GM12878 (cell line): ENCODE data around the gene CCDC24. TPM values are rescaled to one million over a fixed set of nuclear protein-coding genes. Genes with fewer than 3 reads are reported as not detected.

Source experiments
- ATAC-seq: fragments of 200-7000 bp; cut with Tn5 transposase; 3 replicates; pipeline ENCODE4 v1.9.1; 2020; ENCODE audit warnings: mild to moderate bottlenecking, moderate library complexity
- BruUV-seq: library from RNA; stranded (reverse); fragments of 400-500 nt; replicated peaks from 2 replicates; lab custom pipeline; 2021; lab: Mats Ljungman, UMichigan
- CTCF ChIA-PET: fragments of 300-600 bp; sonication (Branson Sonifier 250); formaldehyde crosslinking; extraction: SDS; loops from one replicate; lab custom pipeline; 2021; ENCODE audit warnings: inconsistent platforms; lab: Yijun Ruan, JAX
- POLR2A ChIA-PET: fragments of 350-600 bp; formaldehyde crosslinking; extraction: SDS; loops from one replicate; lab custom pipeline; 2021; ENCODE audit warnings: inconsistent platforms; lab: Charles Lee
- RAD21 ChIA-PET: fragments of 300-600 bp; sonication (Branson Sonifier 250); formaldehyde crosslinking; loops from one replicate; lab custom pipeline; 2023; ENCODE audit warnings: antibody characterized with exemption; ENCODE audit not compliant: unreplicated experiment; lab: Charles Lee
- SMC1A ChIA-PET: fragments of 300-600 bp; sonication (Branson Sonifier 250); formaldehyde crosslinking; loops from one replicate; lab custom pipeline; 2023; ENCODE audit not compliant: unreplicated experiment, uncharacterized antibody; lab: Charles Lee
- DNase-seq: peaks from one replicate; pipeline ENCODE4 v3.0.0-alpha.2; 2011; ENCODE audit warnings: low read depth, low spot score
- FAIRE-seq: peaks from 3 replicates; lab custom pipeline; 2011; peaks lifted over from hg19 to GRCh38; lab: Jason Lieb, UNC
- H2AFZ ChIP-seq: 2 replicates; pipeline ENCODE4 v1.6.0; 2011; ENCODE audit warnings: low read depth, low read length, control low read depth; ENCODE audit not compliant: control insufficient read depth
- H3K27ac ChIP-seq: 2 replicates; pipeline ENCODE4 v1.5.1; 2011; ENCODE audit warnings: control low read depth; ENCODE audit not compliant: control insufficient read depth, insufficient read depth
- H3K27me3 ChIP-seq, 2 experiments: replicated peaks in 1 of 2; 2 replicates each; pipeline versions ENCODE4 v1.6.0 to v1.6.1; 2011; ENCODE audit warnings: low read length in 1 of 2; ENCODE audit not compliant: control insufficient read depth in 2 of 2, insufficient read depth in 2 of 2
- H3K36me3 ChIP-seq, 2 experiments: 2 replicates each; pipeline ENCODE4 v1.5.1; 2011; ENCODE audit warnings: low read length in 1 of 2; ENCODE audit not compliant: control insufficient read depth in 2 of 2, insufficient read depth in 2 of 2
- H3K4me1 ChIP-seq: 2 replicates; pipeline ENCODE4 v1.6.1; 2011; ENCODE audit warnings: mild to moderate bottlenecking, low read length, moderate library complexity, mixed read lengths; ENCODE audit not compliant: control insufficient read depth, insufficient read depth
- H3K4me2 ChIP-seq: 2 replicates; pipeline ENCODE4 v1.6.0; 2011; ENCODE audit warnings: control low read depth; ENCODE audit not compliant: control insufficient read depth, insufficient read depth
- H3K4me3 ChIP-seq: fragments of 200-600 bp; sonication (generic); 2 replicates; pipeline ENCODE4 v1.5.1; 2016
- H3K79me2 ChIP-seq: 2 replicates; pipeline ENCODE4 v1.6.0; 2011; ENCODE audit warnings: low read length; ENCODE audit not compliant: control insufficient read depth, insufficient read depth
- H3K9ac ChIP-seq: 2 replicates; pipeline ENCODE4 v1.8.0; 2011; ENCODE audit warnings: low read length, control low read depth, mixed read lengths; ENCODE audit not compliant: control insufficient read depth, insufficient read depth
- H3K9me3 ChIP-seq: replicated peaks from 3 replicates; pipeline ENCODE4 v1.5.1; 2011; ENCODE audit warnings: mild to moderate bottlenecking, low read length; ENCODE audit not compliant: control insufficient read depth, insufficient read depth
- H4K20me1 ChIP-seq: 2 replicates; pipeline ENCODE4 v1.6.0; 2011; ENCODE audit not compliant: control insufficient read depth, insufficient read depth
- CREM ChIP-seq: IDR thresholded peaks from 2 replicates; pipeline ENCODE4 v1.6.1; 2014; ENCODE audit warnings: antibody characterized with exemption, low read depth
- EP300 ChIP-seq, 2 experiments: fragments of 150-350 bp in 1 of 2; IDR thresholded peaks; 2 replicates each; pipeline ENCODE4 v1.6.1; 2011 to 2012; ENCODE audit warnings: low read depth in 2 of 2, low read length in 2 of 2, borderline replicate concordance in 1 of 2, improper control_type of control experiment in 1 of 2, inconsistent platforms in 1 of 2; ENCODE audit not compliant: control insufficient read depth in 1 of 2
- HDGF ChIP-seq: fragments of 450-650 bp; IDR thresholded peaks from 2 replicates; pipeline ENCODE4 v1.6.1; 2016; ENCODE audit warnings: antibody characterized with exemption
- NBN ChIP-seq: fragments of 450-650 bp; IDR thresholded peaks from 2 replicates; pipeline ENCODE4 v1.6.1; 2016
- NFYA ChIP-seq: IDR thresholded peaks from 2 replicates; pipeline ENCODE4 v1.6.1; 2011; ENCODE audit warnings: low read depth, mild to moderate bottlenecking, low read length, improper control_type of control experiment, borderline replicate concordance
- NR2F1 ChIP-seq: fragments of 450-650 bp; conservative IDR thresholded peaks from 2 replicates; pipeline ENCODE4 v1.6.1; 2017; ENCODE audit warnings: mild to moderate bottlenecking
- PAX8 ChIP-seq: fragments of 450-650 bp; IDR thresholded peaks from 2 replicates; pipeline ENCODE4 v1.6.1; 2017; ENCODE audit warnings: mild to moderate bottlenecking, moderate library complexity
- PML ChIP-seq: IDR thresholded peaks from 2 replicates; pipeline ENCODE4 v1.6.1; 2012; ENCODE audit warnings: low read length, inconsistent platforms
- POLR2AphosphoS2 ChIP-seq: IDR thresholded peaks from 2 replicates; pipeline ENCODE4 v1.6.1; 2011; ENCODE audit warnings: low read depth, mild to moderate bottlenecking, low read length, improper control_type of control experiment, moderate library complexity
- POU2F2 ChIP-seq: IDR thresholded peaks from 3 replicates; pipeline ENCODE4 v1.6.1; 2011; ENCODE audit warnings: low read depth, mild to moderate bottlenecking, low read length, borderline replicate concordance
- RCOR1 ChIP-seq: conservative IDR thresholded peaks from 2 replicates; pipeline ENCODE4 v1.6.1; 2012; ENCODE audit warnings: low read depth, low read length, improper control_type of control experiment
- SMAD5 ChIP-seq: IDR thresholded peaks from 2 replicates; pipeline ENCODE4 v1.6.1; 2016; ENCODE audit warnings: antibody characterized with exemption, low read depth
- SRF ChIP-seq, 2 experiments: IDR thresholded peaks; 2 replicates each; pipeline ENCODE4 v1.6.1; 2011; ENCODE audit warnings: low read depth in 2 of 2, low read length in 2 of 2, mild to moderate bottlenecking in 1 of 2, moderate library complexity in 1 of 2
- ZZZ3 ChIP-seq: IDR thresholded peaks from 2 replicates; pipeline ENCODE4 v1.6.1; 2011; ENCODE audit warnings: low read depth; ENCODE audit not compliant: control insufficient read depth, insufficient read length
- WGBS: methylation state at CpG from one replicate; pipeline ENCODE4 v1.1.6; 2016; ENCODE audit warnings: low lambda C conversion rate; ENCODE audit not compliant: insufficient replicate concordance, insufficient coverage; ENCODE audit errors: missing lambda C conversion rate; 5-methylcytosine and 5-hydroxymethylcytosine counted together
- in situ Hi-C: fragments of 300-500 bp; cut with MboI; formaldehyde crosslinking; loops from 9 replicates; pipeline ENCODE4 v1.14.3; 2018; ENCODE audit warnings: mixed read lengths
- intact Hi-C: fragments of 100-400 bp; cut with micrococcal nuclease; formaldehyde crosslinking; loops from one replicate; pipeline ENCODE4 v1.14.2; 2022; ENCODE audit not compliant: unreplicated experiment
- polyA plus RNA-seq, 11 experiments: library from polyadenylated mRNA; depleted of rRNA in 4 of 11; unstranded in 6 of 11; stranded (reverse) in 5 of 11; fragments of >200 nt; fragmentation: Nextera tagmentation in 4 of 11; fragmentation: Illumina TruSeq in 1 of 11; extraction: Ambion mirVana in 4 of 11; extraction: Trizol in 1 of 11; gene quantifications; 1 replicate in 1 of 11; 2 replicates in 10 of 11; pipeline versions ENCODE4 v1.2.1 to v1.2.3, GENCODE V29; 2011 to 2016; ENCODE audit warnings: inconsistent platforms in 2 of 11, missing spikeins in 2 of 11, low read depth in 1 of 11
- total RNA-seq, 4 experiments: library from RNA; depleted of rRNA in 3 of 4; stranded (reverse); fragments of >200 nt in 3 of 4; fragmentation: Illumina TruSeq in 1 of 4; extraction: Trizol in 1 of 4; gene quantifications; 2 replicates each; pipeline versions ENCODE4 v1.2.1 to v1.2.3, GENCODE V29; 2013 to 2021
- TF ChIP-seq, protein P1 (sequence below): fragments of 450-650 bp; IDR thresholded peaks from 2 replicates; pipeline ENCODE4 v1.6.1; 2017; ENCODE audit warnings: mild to moderate bottlenecking, low read depth, inconsistent platforms; ENCODE audit not compliant: poor library complexity, severe bottlenecking
- TF ChIP-seq, protein P2 (sequence below): IDR thresholded peaks from 2 replicates; pipeline ENCODE4 v1.6.1; 2011; ENCODE audit warnings: mild to moderate bottlenecking, low read depth, low read length, moderate library complexity; ENCODE audit not compliant: insufficient replicate concordance

CCDC24 gene
- total and polyA plus RNA-seq, 10 of the 15 experiments (the other 5 are each of a cell fraction or from before 2014, with no cell fraction given): 0.18 to 3.1 (median 1.6) TPM; not detected in 1

- FAIRE-seq: no peak
- no peak overlapping the region for H3K27ac ChIP-seq
- RAD21 ChIA-PET: no interaction called here
- H3K36me3 ChIP-seq: no peaks in the 10 kb centered on the region
- H3K27me3 ChIP-seq: no peaks in the 10 kb centered on the region
- peaks cover 7% of the 10 kb centered on the region for H3K4me1 ChIP-seq
- no peak overlapping the region for H3K4me3 ChIP-seq
- in situ Hi-C loops (no loop called here), intact Hi-C loops (no loop called here)
- CTCF ChIA-PET: no interaction called here
- BruUV-seq: no TSS peak
- no peaks in the 10 kb centered on the region for H4K20me1 ChIP-seq
- H2AFZ ChIP-seq: no peak overlapping the region
- H3K4me2 ChIP-seq: no peak overlapping the region
- no peak for TF ChIP-seq HDGF
- TF ChIP-seq PAX8: no peak
- TF ChIP-seq NBN: no peak
- TF ChIP-seq RCOR1: no peak
- TF ChIP-seq ZZZ3: no peak
- TF ChIP-seq CREM: no peak
- TF ChIP-seq, protein P1, sequence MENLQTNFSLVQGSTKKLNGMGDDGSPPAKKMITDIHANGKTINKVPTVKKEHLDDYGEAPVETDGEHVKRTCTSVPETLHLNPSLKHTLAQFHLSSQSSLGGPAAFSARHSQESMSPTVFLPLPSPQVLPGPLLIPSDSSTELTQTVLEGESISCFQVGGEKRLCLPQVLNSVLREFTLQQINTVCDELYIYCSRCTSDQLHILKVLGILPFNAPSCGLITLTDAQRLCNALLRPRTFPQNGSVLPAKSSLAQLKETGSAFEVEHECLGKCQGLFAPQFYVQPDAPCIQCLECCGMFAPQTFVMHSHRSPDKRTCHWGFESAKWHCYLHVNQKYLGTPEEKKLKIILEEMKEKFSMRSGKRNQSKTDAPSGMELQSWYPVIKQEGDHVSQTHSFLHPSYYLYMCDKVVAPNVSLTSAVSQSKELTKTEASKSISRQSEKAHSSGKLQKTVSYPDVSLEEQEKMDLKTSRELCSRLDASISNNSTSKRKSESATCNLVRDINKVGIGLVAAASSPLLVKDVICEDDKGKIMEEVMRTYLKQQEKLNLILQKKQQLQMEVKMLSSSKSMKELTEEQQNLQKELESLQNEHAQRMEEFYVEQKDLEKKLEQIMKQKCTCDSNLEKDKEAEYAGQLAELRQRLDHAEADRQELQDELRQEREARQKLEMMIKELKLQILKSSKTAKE: no peak
- no peak for TF ChIP-seq POLR2AphosphoS2
- no peak for TF ChIP-seq EP300 (IDR thresholded peaks at IDR 0.05; ENCODE audit: borderline replicate concordance in 1 of 2, control insufficient read depth in 1 of 2, low read depth in 2 of 2, low read length in 2 of 2)
- TF ChIP-seq NFYA: no peak
- no peak for TF ChIP-seq SMAD5
- no peak for TF ChIP-seq NR2F1
- TF ChIP-seq PML: no peak
- TF ChIP-seq POU2F2: no peak
- TF ChIP-seq, protein P2, sequence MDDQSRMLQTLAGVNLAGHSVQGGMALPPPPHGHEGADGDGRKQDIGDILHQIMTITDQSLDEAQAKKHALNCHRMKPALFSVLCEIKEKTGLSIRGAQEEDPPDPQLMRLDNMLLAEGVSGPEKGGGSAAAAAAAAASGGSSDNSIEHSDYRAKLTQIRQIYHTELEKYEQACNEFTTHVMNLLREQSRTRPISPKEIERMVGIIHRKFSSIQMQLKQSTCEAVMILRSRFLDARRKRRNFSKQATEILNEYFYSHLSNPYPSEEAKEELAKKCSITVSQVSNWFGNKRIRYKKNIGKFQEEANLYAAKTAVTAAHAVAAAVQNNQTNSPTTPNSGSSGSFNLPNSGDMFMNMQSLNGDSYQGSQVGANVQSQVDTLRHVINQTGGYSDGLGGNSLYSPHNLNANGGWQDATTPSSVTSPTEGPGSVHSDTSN: no peak
- no peak for TF ChIP-seq SRF (IDR thresholded peaks at IDR 0.05; ENCODE audit: low read depth in 2 of 2, low read length in 2 of 2)
- POLR2A ChIA-PET: no interaction called here
- WGBS: 75% methylated on average over 22 of the region's 22 CpGs
- no peak for DNase-seq
- SMC1A ChIA-PET: no interaction called here
- no peaks in the 10 kb centered on the region for H3K79me2 ChIP-seq
- no peaks in the 10 kb centered on the region for H3K9me3 ChIP-seq
- no peak overlapping the region for H3K9ac ChIP-seq
- ATAC-seq: no peak
Measured at GRCh38 chr1:43997295-43997999, 6.0 kb downstream of the CCDC24 start.
